ENCODE results near the gene EMILIN3.
"Not testable (repeated sequence)": the region's sequence is repeated elsewhere in the genome, so short reads cannot be mapped to it uniquely, and the experiment has no call there.

Gene EMILIN3

GRCh38 chr20:41329435-41330342 lies 36.9 kb downstream of the EMILIN3 start:
- peak; percentile 21 to 28 for DNase-seq (ENCODE audit: low read depth in 1 of 2, low spot score in 1 of 2)

GRCh38 chr20:41327178-41327577 lies 39.4 kb downstream of the EMILIN3 start:
- DNase-seq (ENCODE audit: low read depth in 1 of 2, low spot score in 1 of 2), result no peak

DNA sequence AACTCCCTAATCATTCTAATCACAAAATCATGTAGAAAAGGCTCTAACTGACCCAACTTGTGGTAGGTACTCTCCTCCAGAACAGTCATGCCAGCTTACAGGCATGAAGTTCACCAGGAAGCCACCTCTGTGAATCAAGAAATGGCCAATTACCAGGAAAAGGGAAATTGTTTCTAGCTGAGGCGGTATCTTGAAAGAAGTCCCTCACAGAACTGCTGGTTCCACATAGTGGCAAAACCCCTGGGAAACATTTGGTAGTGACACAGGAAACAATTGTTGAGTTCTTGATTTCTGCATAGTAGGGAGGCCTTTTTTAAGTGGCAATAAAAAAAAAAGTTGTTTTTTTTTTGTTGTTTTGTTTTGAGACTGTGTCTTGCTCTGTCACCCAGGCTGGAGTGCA lies 45.6 kb downstream of the EMILIN3 start:
- DNase-seq (ENCODE audit: low read depth in 1 of 2, low spot score in 1 of 2), result no peak

DNA sequence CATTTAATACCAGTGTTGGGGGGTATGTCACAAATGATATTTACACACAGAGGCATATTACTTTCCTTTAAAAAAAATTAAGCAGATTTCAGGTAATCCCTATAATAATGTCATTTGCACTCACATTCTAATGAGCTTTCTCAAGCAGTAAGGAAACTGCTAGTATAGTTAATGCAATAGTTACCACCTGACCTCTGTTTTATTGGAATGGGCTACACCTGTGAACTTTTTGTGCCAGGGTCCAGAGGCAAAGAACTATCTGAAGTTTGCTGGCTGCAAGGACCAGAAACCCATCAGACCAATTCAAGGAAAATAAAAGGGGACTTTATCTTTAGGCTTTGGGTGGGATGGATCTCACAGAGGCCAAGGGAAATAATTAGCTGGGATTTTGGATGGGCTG lies 46.2 kb downstream of the EMILIN3 start:
- no peak for DNase-seq (ENCODE audit: low read depth in 1 of 2, low spot score in 1 of 2)

DNA sequence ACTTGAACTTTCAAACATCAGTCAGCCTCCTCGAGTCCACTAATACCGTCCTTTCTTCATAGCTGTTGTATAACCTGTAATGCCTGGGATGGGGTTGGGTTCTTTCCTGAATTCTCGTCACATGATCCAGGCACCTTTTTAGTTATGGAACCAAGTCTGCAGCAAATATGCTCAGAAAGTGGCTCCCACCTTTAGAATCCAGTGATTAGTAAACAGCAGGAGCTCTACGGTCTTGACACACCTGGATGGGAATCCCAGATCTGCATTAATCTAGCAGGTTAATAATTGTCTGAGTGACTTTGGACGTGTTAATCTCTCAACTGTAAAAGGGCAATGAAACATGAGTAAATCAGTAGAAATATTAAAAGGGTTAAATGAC lies 48.4 kb downstream of the EMILIN3 start:
- DNase-seq (ENCODE audit: low read depth in 1 of 2, low spot score in 1 of 2), result no peak

GRCh38 chr20:41317546-41318270 lies 48.9 kb downstream of the EMILIN3 start, which contains the start of gene ZHX3:
ZHX3 (minus strand) TSS chr20:41317731; CDS start chr20:41204916, 112,815 bp downstream.
- DNase-seq (ENCODE audit: low read depth in 1 of 2, low spot score in 1 of 2), result peak; percentile 91 to 97

GRCh38 chr20:41316602-41317545 lies 49.7 kb downstream of the EMILIN3 start:
- peak; percentile 50 to 67 for DNase-seq (ENCODE audit: low read depth in 1 of 2, low spot score in 1 of 2)

- DNase-seq (ENCODE audit: low read depth in 1 of 2, low spot score in 1 of 2), result no peak
Measured at GRCh38 chr20:41316051-41316450, 50.6 kb downstream of the EMILIN3 start.

- DNase-seq (ENCODE audit: low read depth in 1 of 2, low spot score in 1 of 2), result no peak
Measured at GRCh38 chr20:41314386-41314785, 52.2 kb downstream of the EMILIN3 start.

GRCh38 chr20:41312009-41312408 lies 54.6 kb downstream of the EMILIN3 start:
- DNase-seq (ENCODE audit: low read depth in 1 of 2, low spot score in 1 of 2), result not testable (repeated sequence)

Data from activated T-helper 1 cell treated with anti-CD3 and anti-CD28 coated beads, Interleukin-2, amount 50 U/mL, for 16 hours (primary cell).